Lung microvascular endothelial cell (primary cell): ENCODE results near the gene KCNH3. TPM values are rescaled to one million over a fixed set of nuclear protein-coding genes. Genes with fewer than 3 reads are reported as not detected.
A peak's percentile ranks its signal among the peaks of the same experiment; 100 is the strongest.

Experiments used
- DNase-seq, 2 donors: peaks; one replicate each; pipeline versions ENCODE4 v3.0.0 to v3.0.0-alpha.2; 2010; ENCODE audit warnings: low read depth in 2 of 2
- total RNA-seq: library from RNA; depleted of rRNA; stranded (reverse); fragments of >200 nt; gene quantifications from 2 replicates; pipeline ENCODE4 v1.2.1, GENCODE V29; 2014

Gene KCNH3
- total RNA-seq, 1 donor from 2014 or later = not detected

GRCh38 chr12:49562233-49562632, 23.4 kb downstream of the KCNH3 start:
- no peak for DNase-seq

- no peak for DNase-seq
Observed at GRCh38 chr12:49562831-49563230, 24.0 kb downstream of the KCNH3 start.

GRCh38 chr12:49563951-49564685, 25.3 kb downstream of the KCNH3 start:
- DNase-seq = no peak

GRCh38 chr12:49564686-49565405, 26.0 kb downstream of the KCNH3 start:
- DNase-seq = no peak

- DNase-seq = no peak
Observed at GRCh38 chr12:49565406-49566265, 26.8 kb downstream of the KCNH3 start.

- DNase-seq = no peak
Observed at GRCh38 chr12:49566361-49566760, 27.5 kb downstream of the KCNH3 start.

- DNase-seq = no peak
Observed at GRCh38 chr12:49567302-49567610, 28.4 kb downstream of the KCNH3 start.

- DNase-seq = peak; percentile 95 to 96
Observed at GRCh38 chr12:49567611-49568441, 29.0 kb downstream of the KCNH3 start, which contains the start of gene MCRS1. MCRS1 (minus strand) TSS chr12:49568142; CDS start chr12:49566731, 1,411 bp downstream.

- peak; percentile 12 to 31 for DNase-seq
Observed at GRCh38 chr12:49568442-49569162, 29.8 kb downstream of the KCNH3 start.

GRCh38 chr12:49577589-49578315, 38.9 kb downstream of the KCNH3 start:
- no peak for DNase-seq

- no peak for DNase-seq
Observed at GRCh38 chr12:49578471-49579112, 39.8 kb downstream of the KCNH3 start.

- peak; percentile 77 to 82 for DNase-seq
Observed at GRCh38 chr12:49580572-49581535, 42.0 kb downstream of the KCNH3 start.

- DNase-seq = no peak
Observed at GRCh38 chr12:49582201-49582600, 43.4 kb downstream of the KCNH3 start.

GRCh38 chr12:49582850-49583249, 44.0 kb downstream of the KCNH3 start:
- no peak for DNase-seq

GRCh38 chr12:49583366-49584094, 44.7 kb downstream of the KCNH3 start:
- DNase-seq = no peak

GRCh38 chr12:49584591-49584990, 45.8 kb downstream of the KCNH3 start:
- no peak for DNase-seq
